ENCODE data around the gene PEX19.
A peak's percentile ranks its signal among the peaks of the same experiment; 100 is the strongest.
"Not testable (repeated sequence)": the region's sequence is repeated elsewhere in the genome, so short reads cannot be mapped to it uniquely, and the experiment has no call there.

The PEX19 gene

GRCh38 chr1:160293020-160293968 is 8.4 kb upstream of the PEX19 start:
- H3K4me3 Mint-ChIP-seq = no peak overlapping the region
- no peak for ATAC-seq
- H3K36me3 Mint-ChIP-seq = peaks cover 83% of the 10 kb centered on the region
- H3K27ac Mint-ChIP-seq = peak overlapping the region; percentile 12
- no peaks in the 10 kb centered on the region for H3K4me1 Mint-ChIP-seq
- H3K27me3 Mint-ChIP-seq = no peaks in the 10 kb centered on the region
- no peaks in the 10 kb centered on the region for H3K9me3 Mint-ChIP-seq

GRCh38 chr1:160291248-160292220 is 6.6 kb upstream of the PEX19 start:
- peak; percentile 94 for ATAC-seq
- no peaks in the 10 kb centered on the region for H3K9me3 Mint-ChIP-seq
- H3K27ac Mint-ChIP-seq = peak overlapping the region; percentile 12
- H3K4me3 Mint-ChIP-seq = no peak overlapping the region
- H3K36me3 Mint-ChIP-seq = peaks cover 72% of the 10 kb centered on the region
- no peaks in the 10 kb centered on the region for H3K4me1 Mint-ChIP-seq
- H3K27me3 Mint-ChIP-seq = no peaks in the 10 kb centered on the region

GRCh38 chr1:160287769-160288168 is 2.8 kb upstream of the PEX19 start:
- H3K9me3 Mint-ChIP-seq, H3K27ac Mint-ChIP-seq, H3K4me3 Mint-ChIP-seq, H3K27me3 Mint-ChIP-seq, ATAC-seq: not testable (repeated sequence)
- Mint-ChIP-seq H3K4me1 (peaks cover 28% of the 10 kb centered on the region), H3K36me3 (peaks cover 39% of the 10 kb centered on the region)

- H3K9me3 Mint-ChIP-seq = no peaks in the 10 kb centered on the region
- H3K4me1 Mint-ChIP-seq = peaks cover 28% of the 10 kb centered on the region
- ATAC-seq = no peak
- H3K4me3 Mint-ChIP-seq = peak overlapping the region; percentile 99
- H3K36me3 Mint-ChIP-seq = peaks cover 27% of the 10 kb centered on the region
- no peaks in the 10 kb centered on the region for H3K27me3 Mint-ChIP-seq
- H3K27ac Mint-ChIP-seq = peak overlapping the region; percentile 93
These were observed 573 bp upstream of the PEX19 start for GRCh38 chr1:160285506-160285905.

GRCh38 chr1:160284220-160284781 is 632 bp downstream of the PEX19 start:
- Mint-ChIP-seq H3K4me1 (peaks cover 28% of the 10 kb centered on the region), H3K27ac (peak overlapping the region; percentile 93), H3K9me3 (no peaks in the 10 kb centered on the region), H3K4me3 (peak overlapping the region; percentile 99), H3K27me3 (no peaks in the 10 kb centered on the region), H3K36me3 (peaks cover 30% of the 10 kb centered on the region)
- peak; percentile 35 for ATAC-seq

- Mint-ChIP-seq H3K27me3 (no peaks in the 10 kb centered on the region), H3K4me3 (no peak overlapping the region), H3K36me3 (peaks cover 35% of the 10 kb centered on the region), H3K27ac (no peak overlapping the region), H3K4me1 (peaks cover 28% of the 10 kb centered on the region), H3K9me3 (no peaks in the 10 kb centered on the region)
- no peak for ATAC-seq
These were observed 2.1 kb downstream of the PEX19 start for GRCh38 chr1:160282807-160283206.

GRCh38 chr1:160277987-160278386 is 6.9 kb downstream of the PEX19 start:
- H3K4me3 Mint-ChIP-seq = no peak overlapping the region
- no peaks in the 10 kb centered on the region for H3K9me3 Mint-ChIP-seq
- no peak overlapping the region for H3K27ac Mint-ChIP-seq
- peaks cover 45% of the 10 kb centered on the region for H3K36me3 Mint-ChIP-seq
- H3K4me1 Mint-ChIP-seq = no peaks in the 10 kb centered on the region
- no peaks in the 10 kb centered on the region for H3K27me3 Mint-ChIP-seq
- ATAC-seq = no peak

GRCh38 chr1:160277330-160277729 is 7.6 kb downstream of the PEX19 start:
- Mint-ChIP-seq H3K4me3 (no peak overlapping the region), H3K9me3 (no peaks in the 10 kb centered on the region), H3K27me3 (no peaks in the 10 kb centered on the region), H3K4me1 (no peaks in the 10 kb centered on the region), H3K36me3 (peaks cover 43% of the 10 kb centered on the region), H3K27ac (no peak overlapping the region)
- no peak for ATAC-seq

- Mint-ChIP-seq H3K27ac (no peak overlapping the region), H3K27me3 (no peaks in the 10 kb centered on the region), H3K4me1 (no peaks in the 10 kb centered on the region), H3K4me3 (no peak overlapping the region), H3K36me3 (peaks cover 6% of the 10 kb centered on the region), H3K9me3 (no peaks in the 10 kb centered on the region)
- no peak for ATAC-seq
These were observed 13.9 kb downstream of the PEX19 start for GRCh38 chr1:160271025-160271424.

GRCh38 chr1:160267284-160267991 is 17.5 kb downstream of the PEX19 start:
- peaks cover 3% of the 10 kb centered on the region for H3K36me3 Mint-ChIP-seq
- no peaks in the 10 kb centered on the region for H3K27me3 Mint-ChIP-seq
- H3K27ac Mint-ChIP-seq = peak overlapping the region; percentile 23
- no peak overlapping the region for H3K4me3 Mint-ChIP-seq
- no peaks in the 10 kb centered on the region for H3K9me3 Mint-ChIP-seq
- H3K4me1 Mint-ChIP-seq = peaks cover 12% of the 10 kb centered on the region
- no peak for ATAC-seq

GRCh38 chr1:160264795-160265307 is 20.1 kb downstream of the PEX19 start:
- no peak for ATAC-seq
- Mint-ChIP-seq H3K36me3 (peaks cover 6% of the 10 kb centered on the region), H3K27me3 (no peaks in the 10 kb centered on the region), H3K9me3 (no peaks in the 10 kb centered on the region), H3K4me3 (no peak overlapping the region), H3K4me1 (peaks cover 31% of the 10 kb centered on the region), H3K27ac (no peak overlapping the region)

- H3K4me1 Mint-ChIP-seq = peaks cover 52% of the 10 kb centered on the region
- peak within 1 kb of the TSS; percentile 99 for H3K27ac Mint-ChIP-seq
- peak; percentile 96 for ATAC-seq
- H3K36me3 Mint-ChIP-seq = peaks cover 11% of the 10 kb centered on the region
- H3K4me3 Mint-ChIP-seq = peak within 1 kb of the TSS; percentile 98
- H3K27me3 Mint-ChIP-seq = no peaks in the 10 kb centered on the region
- no peaks in the 10 kb centered on the region for H3K9me3 Mint-ChIP-seq
These were observed 22.8 kb downstream of the PEX19 start, which contains the start of gene DCAF8 for GRCh38 chr1:160261893-160262794. Gene DCAF8 (minus strand): TSS chr1:160262549. CDS start chr1:160244008, 18,541 bp downstream.

- peaks cover 11% of the 10 kb centered on the region for H3K36me3 Mint-ChIP-seq
- H3K27ac Mint-ChIP-seq = peak overlapping the region; percentile 99
- H3K27me3 Mint-ChIP-seq = no peaks in the 10 kb centered on the region
- peak; percentile 59 for ATAC-seq
- H3K4me1 Mint-ChIP-seq = peaks cover 52% of the 10 kb centered on the region
- peak overlapping the region; percentile 98 for H3K4me3 Mint-ChIP-seq
- no peaks in the 10 kb centered on the region for H3K9me3 Mint-ChIP-seq
These were observed 23.4 kb downstream of the PEX19 start for GRCh38 chr1:160261556-160261892.
